K562 (cell line): ENCODE results near the gene BTRC. TPM values are rescaled to one million over a fixed set of nuclear protein-coding genes. Genes with fewer than 3 reads are reported as not detected.

Experiments
- CCAR2 ChIP-seq: fragments of 200-400 bp; formaldehyde crosslinking; IDR thresholded peaks from 2 replicates; pipeline ENCODE4 v1.6.1; 2017; ENCODE audit warnings: mild to moderate bottlenecking, low read depth, low read length
- CREB5 ChIP-seq: fragments of 250-450 bp; sonication (Bioruptor Pico); IDR thresholded peaks from 2 replicates; pipeline ENCODE4 v1.5.0; 2020; ENCODE audit warnings: mild to moderate bottlenecking
- GABPA ChIP-seq: fragments of 200-800 bp; sonication (Bioruptor generic); conservative IDR thresholded peaks from 2 replicates; pipeline ENCODE4 v1.6.1; 2016; ENCODE audit warnings: low read depth, missing genetic modification characterization, missing compliant biosample characterization
- HBP1 ChIP-seq: fragments of 450-650 bp; formaldehyde crosslinking; IDR thresholded peaks from 2 replicates; pipeline ENCODE4 v1.4.0; 2022; ENCODE audit warnings: missing genetic modification characterization
- HDGF ChIP-seq: fragments of 450-650 bp; IDR thresholded peaks from 2 replicates; pipeline ENCODE4 v1.6.1; 2016
- IRF1 ChIP-seq: sonication (generic); formaldehyde crosslinking; IDR thresholded peaks from 2 replicates; pipeline ENCODE4 v1.8.0; 2022; ENCODE audit warnings: missing genetic modification reagents, mild to moderate bottlenecking, borderline replicate concordance
- IRF2 ChIP-seq: sonication (generic); formaldehyde crosslinking; IDR thresholded peaks from 2 replicates; pipeline ENCODE4 v1.8.1; 2022; ENCODE audit warnings: mild to moderate bottlenecking, missing genetic modification reagents
- KLF10 ChIP-seq: fragments of 250-450 bp; sonication (Bioruptor Pico); IDR thresholded peaks from 2 replicates; pipeline ENCODE4 v1.6.1; 2021; ENCODE audit warnings: matching md5 sums
- NELFE ChIP-seq: IDR thresholded peaks from 2 replicates; pipeline ENCODE4 v1.6.1; 2011; ENCODE audit warnings: mild to moderate bottlenecking; ENCODE audit not compliant: insufficient read depth, insufficient read length
- PCBP2 ChIP-seq: fragments of 200-400 bp; formaldehyde crosslinking; IDR thresholded peaks from 2 replicates; pipeline ENCODE4 v1.6.1; 2018; ENCODE audit warnings: low read length, low read depth, mild to moderate bottlenecking, moderate library complexity; ENCODE audit not compliant: poor library complexity, severe bottlenecking
- PHF21A ChIP-seq: fragments of 450-650 bp; IDR thresholded peaks from 2 replicates; pipeline ENCODE4 v1.6.1; 2017; ENCODE audit warnings: low read depth, borderline replicate concordance
- POU5F1 ChIP-seq: fragments of 150-350 bp; IDR thresholded peaks from 2 replicates; pipeline ENCODE4 v1.6.1; 2014; ENCODE audit warnings: borderline replicate concordance, low read length, low read depth, mild to moderate bottlenecking; ENCODE audit not compliant: partially characterized antibody
- RNF2 ChIP-seq: sonication (generic); IDR thresholded peaks from 2 replicates; pipeline ENCODE4 v1.6.1; 2016
- TAL1 ChIP-seq: fragments of 450-650 bp; IDR thresholded peaks from 2 replicates; pipeline ENCODE4 v1.6.1; 2016; ENCODE audit warnings: mild to moderate bottlenecking
- TEAD4 ChIP-seq, 2 experiments: sonication (generic) in 1 of 2; formaldehyde crosslinking in 1 of 2; IDR thresholded peaks; 2 replicates each; pipeline versions ENCODE4 v1.6.1 to v1.8.0; 2012 to 2022; ENCODE audit warnings: borderline replicate concordance in 1 of 2, inconsistent platforms in 1 of 2, low read length in 1 of 2, mild to moderate bottlenecking in 1 of 2, missing genetic modification reagents in 1 of 2
- ZMIZ1 ChIP-seq, 2 experiments: fragments of 150-350 bp in 1 of 2; IDR thresholded peaks; 2 replicates each; pipeline ENCODE4 v1.6.1; 2012 to 2016; ENCODE audit warnings: low read depth in 2 of 2, low read length in 2 of 2, mild to moderate bottlenecking in 1 of 2, moderate library complexity in 1 of 2
- ZNF224 ChIP-seq: sonication (generic); formaldehyde crosslinking; IDR thresholded peaks from 2 replicates; pipeline ENCODE4 v1.8.0; 2022; ENCODE audit warnings: mild to moderate bottlenecking, missing genetic modification reagents
- ZNF384 ChIP-seq: IDR thresholded peaks from 2 replicates; pipeline ENCODE4 v1.6.1; 2012; ENCODE audit warnings: low read depth, low read length, improper control_type of control experiment
- polyA plus RNA-seq, 8 experiments: library from polyadenylated mRNA; depleted of rRNA in 4 of 8; stranded (reverse) in 5 of 8; unstranded in 3 of 8; fragments of >200 nt; fragmentation: Nextera tagmentation in 2 of 8; fragmentation: Illumina TruSeq in 1 of 8; extraction: Ambion mirVana in 2 of 8; extraction: Trizol in 1 of 8; gene quantifications; 2 replicates each; pipeline versions ENCODE4 v1.2.1 to v1.2.3, GENCODE V29; 2011 to 2014; ENCODE audit warnings: inconsistent platforms in 1 of 8, missing spikeins in 1 of 8
- total RNA-seq, 7 experiments: library from RNA; depleted of rRNA in 6 of 7; stranded (reverse); fragments of >200 nt in 6 of 7; fragmentation: Illumina TruSeq in 2 of 7; extraction: Trizol in 2 of 7; gene quantifications; 2 replicates each; pipeline versions ENCODE4 v1.2.1 to v1.2.3, GENCODE V29; 2011 to 2021; ENCODE audit warnings: low replicate concordance in 1 of 7

The BTRC gene
- total and polyA plus RNA-seq, 9 of the 15 experiments (the other 6 are each of a cell fraction or from before 2014, with no cell fraction given) = 1.6 to 15.4 (median 7.0) TPM

- TF ChIP-seq PCBP2 = no peak
- TF ChIP-seq PHF21A = no peak
- TF ChIP-seq HDGF = no peak
- no peak for TF ChIP-seq ZMIZ1 (IDR thresholded peaks at IDR 0.05; ENCODE audit: low read depth in 2 of 2, low read length in 2 of 2)
- no peak for TF ChIP-seq CCAR2
- no peak for TF ChIP-seq KLF10 (CRISPR knock-in tag)
- TF ChIP-seq GABPA (tag) = no peak
- no peak for TF ChIP-seq HBP1 (CRISPR knock-in tag)
- no peak for TF ChIP-seq RNF2
- no peak for TF ChIP-seq ZNF384
- no peak for TF ChIP-seq POU5F1
- TF ChIP-seq CREB5 (CRISPR knock-in tag) = no peak
- no peak for TF ChIP-seq NELFE
- TF ChIP-seq ZNF224 (CRISPR knock-in tag) = no peak
- TF ChIP-seq IRF2 (CRISPR knock-in tag) = no peak
- TF ChIP-seq TEAD4 (IDR thresholded peaks at IDR 0.05; ENCODE audit: low read length) = peak; percentile 73
- no peak for TF ChIP-seq TEAD4 (CRISPR knock-in tag; IDR thresholded peaks at IDR 0.05; ENCODE audit: borderline replicate concordance)
- peak; percentile 54 for TF ChIP-seq TAL1
- TF ChIP-seq IRF1 (CRISPR knock-in tag) = no peak
These were observed 100.1 kb downstream of the BTRC start (continued) for GRCh38 chr10:101453791-101454718.
